HG03159 (cell line): Measurements from ENCODE around the gene TENT5C.

Experiments used
- ATAC-seq: cut with Tn5 transposase; IDR thresholded peaks from one replicate; pipeline ENCODE4 v1.9.1; 2021; ENCODE audit warnings: mild to moderate bottlenecking, moderate library complexity; ENCODE audit not compliant: unreplicated experiment

Gene TENT5C

GRCh38 chr1:117673405-117673804 lies 67.6 kb downstream of the TENT5C start:
- ATAC-seq: no peak

GRCh38 chr1:117674521-117675400 lies 68.9 kb downstream of the TENT5C start:
- ATAC-seq: no peak

DNA sequence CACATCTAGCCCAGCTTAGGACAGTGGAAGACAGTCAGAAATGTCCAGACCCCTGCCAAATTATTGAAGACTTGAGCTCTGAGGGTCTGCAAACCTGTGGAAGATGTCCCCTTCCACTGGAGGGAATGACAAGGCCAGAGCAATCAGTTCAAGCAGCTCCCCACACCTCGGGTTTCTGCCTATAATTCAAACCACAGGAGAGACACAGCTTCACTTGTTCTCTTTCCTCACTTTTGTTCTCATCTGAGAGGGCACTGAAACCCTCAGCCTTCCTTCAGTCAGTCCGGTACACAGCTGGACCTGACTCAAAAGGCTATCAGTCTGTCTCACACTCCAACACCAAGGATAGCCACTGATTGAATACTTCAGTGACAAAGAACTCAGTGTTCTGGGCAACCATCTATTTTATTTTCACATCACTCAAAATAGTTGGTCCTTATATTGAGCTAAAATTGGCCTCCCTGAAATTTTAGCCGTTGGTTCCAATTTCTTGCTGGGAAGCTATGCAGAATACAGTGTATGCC lies 70.1 kb downstream of the TENT5C start:
- ATAC-seq: no peak

GRCh38 chr1:117676615-117677130 lies 70.8 kb downstream of the TENT5C start:
- ATAC-seq: no peak
